Panc1 (cell line): ENCODE measurements around the gene APCDD1L.

Experiments
- CTCF ChIP-seq: fragments of 450-650 bp; IDR thresholded peaks from 2 replicates; pipeline ENCODE4 v1.5.1; 2017; ENCODE audit warnings: mild to moderate bottlenecking
- POLR2AphosphoS5 ChIP-seq: IDR thresholded peaks from 2 replicates; pipeline ENCODE4 v1.6.1; 2012; ENCODE audit warnings: mild to moderate bottlenecking, low read depth, low read length, moderate library complexity
- TF ChIP-seq, protein P1 (sequence below), 2 experiments: IDR thresholded peaks; 2 replicates each; pipeline ENCODE4 v1.6.1; 2011 to 2012; ENCODE audit warnings: low read depth in 2 of 2, control low read depth in 1 of 2, low read length in 1 of 2, mild to moderate bottlenecking in 1 of 2, moderate library complexity in 1 of 2; ENCODE audit not compliant: insufficient read depth in 1 of 2

DNA sequence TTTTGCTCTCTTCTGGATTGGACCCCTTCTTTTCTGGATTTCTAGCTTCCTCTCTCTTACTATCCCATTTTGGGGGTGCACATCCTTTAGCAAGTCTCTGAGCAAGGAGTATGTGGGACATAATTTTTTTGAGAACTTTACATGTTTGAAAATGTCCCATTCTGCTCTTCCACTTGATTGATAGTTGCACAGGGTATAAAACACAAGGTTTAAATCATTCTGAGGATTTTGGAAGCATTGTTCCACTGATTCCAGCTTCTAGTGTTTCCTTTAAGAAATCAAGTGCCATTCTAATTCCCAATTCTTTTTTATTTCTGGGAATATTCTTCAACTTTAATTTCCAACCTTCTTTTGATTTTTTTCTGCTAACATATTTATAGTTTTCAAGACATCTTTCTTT is 60.7 kb downstream of the APCDD1L start:
- TF ChIP-seq, protein P1, sequence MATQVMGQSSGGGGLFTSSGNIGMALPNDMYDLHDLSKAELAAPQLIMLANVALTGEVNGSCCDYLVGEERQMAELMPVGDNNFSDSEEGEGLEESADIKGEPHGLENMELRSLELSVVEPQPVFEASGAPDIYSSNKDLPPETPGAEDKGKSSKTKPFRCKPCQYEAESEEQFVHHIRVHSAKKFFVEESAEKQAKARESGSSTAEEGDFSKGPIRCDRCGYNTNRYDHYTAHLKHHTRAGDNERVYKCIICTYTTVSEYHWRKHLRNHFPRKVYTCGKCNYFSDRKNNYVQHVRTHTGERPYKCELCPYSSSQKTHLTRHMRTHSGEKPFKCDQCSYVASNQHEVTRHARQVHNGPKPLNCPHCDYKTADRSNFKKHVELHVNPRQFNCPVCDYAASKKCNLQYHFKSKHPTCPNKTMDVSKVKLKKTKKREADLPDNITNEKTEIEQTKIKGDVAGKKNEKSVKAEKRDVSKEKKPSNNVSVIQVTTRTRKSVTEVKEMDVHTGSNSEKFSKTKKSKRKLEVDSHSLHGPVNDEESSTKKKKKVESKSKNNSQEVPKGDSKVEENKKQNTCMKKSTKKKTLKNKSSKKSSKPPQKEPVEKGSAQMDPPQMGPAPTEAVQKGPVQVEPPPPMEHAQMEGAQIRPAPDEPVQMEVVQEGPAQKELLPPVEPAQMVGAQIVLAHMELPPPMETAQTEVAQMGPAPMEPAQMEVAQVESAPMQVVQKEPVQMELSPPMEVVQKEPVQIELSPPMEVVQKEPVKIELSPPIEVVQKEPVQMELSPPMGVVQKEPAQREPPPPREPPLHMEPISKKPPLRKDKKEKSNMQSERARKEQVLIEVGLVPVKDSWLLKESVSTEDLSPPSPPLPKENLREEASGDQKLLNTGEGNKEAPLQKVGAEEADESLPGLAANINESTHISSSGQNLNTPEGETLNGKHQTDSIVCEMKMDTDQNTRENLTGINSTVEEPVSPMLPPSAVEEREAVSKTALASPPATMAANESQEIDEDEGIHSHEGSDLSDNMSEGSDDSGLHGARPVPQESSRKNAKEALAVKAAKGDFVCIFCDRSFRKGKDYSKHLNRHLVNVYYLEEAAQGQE (IDR thresholded peaks at IDR 0.05; ENCODE audit: insufficient read depth in 1 of 2, low read depth in 2 of 2, low read length in 1 of 2) = no peak
- TF ChIP-seq CTCF = no peak
- no peak for TF ChIP-seq POLR2AphosphoS5
